SHP77 (cell line): ENCODE data around the gene IQGAP3.
A peak's percentile ranks its signal among the peaks of the same experiment; 100 is the strongest.
"Not testable (repeated sequence)": the region's sequence is repeated elsewhere in the genome, so short reads cannot be mapped to it uniquely, and the experiment has no call there.

Experiments used
- DNase-seq, 2 experiments: peaks; one replicate each; lab custom pipeline; 2025; lab: John Stamatoyannopoulos, UW

Gene IQGAP3

GRCh38 chr1:156566436-156566835 lies 5.9 kb downstream of the IQGAP3 start:
- no peak for DNase-seq

GRCh38 chr1:156565519-156565918 lies 6.8 kb downstream of the IQGAP3 start:
- DNase-seq, result no peak

- no peak for DNase-seq
Observed at GRCh38 chr1:156560585-156561163, 11.7 kb downstream of the IQGAP3 start.

- no peak for DNase-seq
Observed at GRCh38 chr1:156559797-156560385, 12.5 kb downstream of the IQGAP3 start.

- DNase-seq, result no peak
Observed at GRCh38 chr1:156559086-156559796, 13.1 kb downstream of the IQGAP3 start.

GRCh38 chr1:156556354-156556753 lies 16.0 kb downstream of the IQGAP3 start:
- DNase-seq, result peak in 1 of 2 experiments; percentile 13

GRCh38 chr1:156555715-156556114 lies 16.6 kb downstream of the IQGAP3 start:
- DNase-seq, result no peak

- no peak for DNase-seq
Observed at GRCh38 chr1:156554971-156555370, 17.4 kb downstream of the IQGAP3 start.

GRCh38 chr1:156553860-156554485 lies 18.4 kb downstream of the IQGAP3 start:
- no peak for DNase-seq

GRCh38 chr1:156552937-156553336 lies 19.4 kb downstream of the IQGAP3 start:
- DNase-seq, result not testable (repeated sequence)

- DNase-seq, result no peak
Observed at GRCh38 chr1:156552518-156552917, 19.8 kb downstream of the IQGAP3 start.

- no peak for DNase-seq
Observed at GRCh38 chr1:156551869-156552268, 20.5 kb downstream of the IQGAP3 start.

GRCh38 chr1:156551066-156551643 lies 21.2 kb downstream of the IQGAP3 start:
- DNase-seq, result no peak

- no peak for DNase-seq
Observed at GRCh38 chr1:156550346-156550745, 22.0 kb downstream of the IQGAP3 start.

- no peak for DNase-seq
Observed at GRCh38 chr1:156549831-156550230, 22.5 kb downstream of the IQGAP3 start.

GRCh38 chr1:156549390-156549789 lies 23.0 kb downstream of the IQGAP3 start:
- no peak for DNase-seq

GRCh38 chr1:156547982-156548381 lies 24.4 kb downstream of the IQGAP3 start:
- DNase-seq, result no peak

GRCh38 chr1:156547434-156547833 lies 24.9 kb downstream of the IQGAP3 start:
- no peak for DNase-seq

GRCh38 chr1:156546267-156546666 lies 26.1 kb downstream of the IQGAP3 start:
- no peak for DNase-seq

GRCh38 chr1:156544592-156545102 lies 27.7 kb downstream of the IQGAP3 start:
- DNase-seq, result no peak

GRCh38 chr1:156543066-156543465 lies 29.3 kb downstream of the IQGAP3 start:
- DNase-seq, result no peak

GRCh38 chr1:156540955-156541354 lies 31.4 kb downstream of the IQGAP3 start:
- DNase-seq, result no peak
